Left cardiac atrium (tissue), 4 donors: Measurements from ENCODE around the gene PPM1G. TPM values are rescaled to one million over a fixed set of nuclear protein-coding genes. Genes with fewer than 3 reads are reported as not detected.
A peak's percentile ranks its signal among the peaks of the same experiment; 100 is the strongest.

Experiments used
- ATAC-seq, 2 donors: fragments of 200-7000 bp; cut with Tn5 transposase; one replicate each; pipeline ENCODE4 v1.9.1; 2020; ENCODE audit warnings: mild to moderate bottlenecking in 2 of 2, moderate library complexity in 2 of 2
- DNase-seq: peaks from one replicate; pipeline ENCODE4 v3.0.0-alpha.2; 2020
- intact Hi-C, 2 donors: fragments of 100-400 bp; cut with DNase I; formaldehyde crosslinking; loops; one replicate each; pipeline versions ENCODE4 v1.14.1 to v1.15.1; 2022 to 2023
- total RNA-seq, 2 donors: library from RNA; stranded (reverse); fragmentation: NEBNext Ultra II Directional; extraction: Animal tissue kit (Norgen Biotek cat#: 25700); gene quantifications; one replicate each; pipeline ENCODE4 v1.2.1, GENCODE V29; 2021
- donor health status: DM: no; HTN: yes; CAD: no.
- donor health status: DM: no; HTN: yes; CAD: no; lungs with severe emphysema.
- donor health status: DM: yes; HTN: yes; CAD: no.
- donor health status: Dilated cardiomyopathy.

PPM1G gene
- total RNA-seq, 2 donors from 2014 or later: 35.2 to 42.1 TPM

DNA sequence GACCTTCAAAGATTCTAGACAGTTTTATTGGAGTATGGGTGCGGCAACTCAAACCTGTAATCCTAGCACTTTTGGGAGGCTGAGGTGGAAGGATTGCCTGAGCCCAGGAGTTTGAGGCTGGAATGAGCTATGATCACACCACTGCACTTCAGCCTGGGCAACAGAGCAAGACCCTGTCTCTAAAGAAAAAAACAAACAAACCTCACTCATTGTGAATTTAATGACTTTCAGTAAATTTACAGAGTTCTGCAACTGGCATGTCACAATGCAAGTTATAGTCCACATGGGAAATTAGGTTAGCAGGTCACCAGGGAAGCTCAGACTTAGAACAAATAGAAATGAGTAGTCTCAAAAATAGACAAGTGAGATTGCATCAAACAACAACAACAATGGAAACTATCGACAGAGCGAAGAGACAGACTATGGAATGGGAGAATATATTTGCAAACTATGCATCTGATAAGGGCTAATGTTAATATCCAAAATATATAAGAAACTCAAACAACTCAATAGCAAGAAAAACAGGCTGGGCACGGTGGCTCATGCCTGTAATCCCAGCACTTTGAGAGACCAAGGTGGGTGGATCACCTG, 12.4 kb upstream of the PPM1G start:
- no peak for ATAC-seq
- intact Hi-C loops: no loop called here
- DNase-seq: no peak

DNA sequence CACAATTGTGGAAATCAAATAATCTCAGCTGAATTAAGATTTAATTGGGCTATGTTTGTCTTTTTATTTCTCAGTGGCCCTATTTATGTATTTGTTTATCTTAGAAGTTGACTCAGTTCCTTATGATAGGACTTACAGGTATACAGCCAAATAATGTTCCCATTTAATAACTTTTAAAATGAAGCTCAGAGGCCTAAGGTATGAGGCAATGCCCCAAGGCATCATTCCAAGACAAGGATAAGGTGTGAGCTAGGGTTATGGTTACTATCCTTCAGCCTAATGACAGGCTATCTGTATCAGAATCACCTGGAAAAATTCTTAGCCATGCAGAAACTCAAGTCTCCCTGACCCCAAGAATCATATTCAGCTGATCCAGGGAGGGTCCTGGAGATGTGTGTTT, 11.6 kb upstream of the PPM1G start:
- intact Hi-C loops: no loop called here
- DNase-seq (no peak), ATAC-seq (no peak)

DNA sequence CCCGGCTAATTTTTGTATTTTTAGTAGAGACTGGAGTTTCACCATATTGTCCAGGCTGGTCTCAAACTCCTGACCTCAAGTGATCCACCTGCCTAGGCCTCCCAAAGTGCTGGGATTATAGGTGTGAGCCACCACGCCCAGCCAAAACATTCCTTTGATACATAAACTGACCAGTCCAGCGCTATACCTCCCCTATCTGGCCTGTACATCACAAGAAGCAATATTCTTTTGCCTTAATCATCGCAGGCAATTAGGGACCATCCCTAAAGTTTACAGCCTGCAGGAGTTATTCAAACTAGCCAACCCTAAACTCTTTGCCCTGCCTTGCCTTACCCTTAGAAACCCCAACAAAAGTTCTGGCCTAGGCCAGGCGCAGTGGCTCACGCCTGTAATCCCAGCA, 6.8 kb upstream of the PPM1G start:
- ATAC-seq (no peak), DNase-seq (no peak)
- intact Hi-C loops: no loop called here

DNA sequence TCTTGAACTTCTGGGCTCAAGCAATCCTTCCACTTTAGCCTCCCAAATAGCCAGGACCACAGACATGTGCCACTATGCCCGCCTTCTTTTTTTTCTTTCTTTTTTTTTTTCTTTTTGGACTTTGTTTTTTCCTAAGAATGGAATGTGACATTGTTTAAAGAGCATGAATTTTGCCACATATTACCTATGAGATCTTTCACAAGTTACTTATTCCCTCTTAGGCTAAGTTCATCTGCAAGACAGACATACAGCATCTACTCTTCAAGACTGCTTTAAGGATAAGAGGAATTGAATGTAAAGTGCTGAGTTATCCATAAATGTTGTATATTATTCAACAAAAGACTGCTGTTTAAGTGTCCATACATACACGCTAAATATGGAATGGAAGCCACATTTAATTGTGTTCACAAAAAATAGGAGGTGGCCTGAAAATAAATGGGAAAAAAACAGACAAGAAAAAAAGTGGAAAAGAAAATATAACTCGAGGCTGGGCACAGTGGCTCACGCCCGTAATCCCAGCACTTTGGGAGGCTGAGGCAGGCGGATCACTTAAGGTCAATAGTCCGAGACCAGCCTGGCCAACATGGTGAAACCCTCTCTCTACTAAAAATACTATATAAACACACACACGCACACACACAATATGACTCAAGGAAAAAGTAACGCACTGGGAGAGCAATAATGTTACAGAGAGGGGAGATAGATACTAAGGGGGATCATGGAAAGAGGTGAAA, 3.2 kb upstream of the PPM1G start:
- intact Hi-C loops: no loop called here
- ATAC-seq (no peak), DNase-seq (no peak)

DNA sequence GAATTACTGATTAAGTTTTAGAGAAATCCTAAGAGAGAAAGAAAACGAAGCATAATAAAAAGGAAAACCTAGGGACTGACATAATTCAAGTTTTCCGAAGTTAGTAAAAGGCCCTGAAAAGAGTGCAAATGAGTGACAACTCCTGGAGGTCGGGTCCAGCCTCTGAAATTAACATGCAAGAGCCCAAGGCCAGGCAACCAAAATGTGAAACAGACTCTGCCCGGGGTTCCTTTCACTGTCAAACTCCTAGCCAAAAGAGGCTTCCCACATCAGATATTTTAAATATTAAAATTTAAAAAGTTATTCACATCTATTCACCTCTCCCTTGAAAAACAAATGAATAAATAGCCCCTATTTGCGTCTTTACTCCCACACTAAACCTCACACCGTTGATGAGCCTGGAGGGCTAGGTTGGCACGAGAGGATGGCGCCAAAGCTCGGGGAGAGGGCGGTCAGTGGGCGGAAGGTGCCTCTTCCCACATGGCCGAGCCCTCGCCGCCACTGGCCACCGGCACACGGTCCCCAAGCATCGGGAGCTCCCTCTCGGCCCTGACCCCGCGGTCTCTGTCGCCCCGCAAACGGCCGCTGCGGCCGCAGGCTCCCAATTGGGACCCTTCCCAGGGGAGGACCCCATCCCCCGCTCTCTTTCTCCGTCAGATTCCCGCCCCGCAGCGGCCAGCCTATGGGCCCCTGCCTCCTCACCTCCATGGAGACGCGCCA, 630 bp downstream of the PPM1G start:
- intact Hi-C loops: no loop called here
- DNase-seq (peak; percentile 33), ATAC-seq (peak; percentile 50 to 65)

DNA sequence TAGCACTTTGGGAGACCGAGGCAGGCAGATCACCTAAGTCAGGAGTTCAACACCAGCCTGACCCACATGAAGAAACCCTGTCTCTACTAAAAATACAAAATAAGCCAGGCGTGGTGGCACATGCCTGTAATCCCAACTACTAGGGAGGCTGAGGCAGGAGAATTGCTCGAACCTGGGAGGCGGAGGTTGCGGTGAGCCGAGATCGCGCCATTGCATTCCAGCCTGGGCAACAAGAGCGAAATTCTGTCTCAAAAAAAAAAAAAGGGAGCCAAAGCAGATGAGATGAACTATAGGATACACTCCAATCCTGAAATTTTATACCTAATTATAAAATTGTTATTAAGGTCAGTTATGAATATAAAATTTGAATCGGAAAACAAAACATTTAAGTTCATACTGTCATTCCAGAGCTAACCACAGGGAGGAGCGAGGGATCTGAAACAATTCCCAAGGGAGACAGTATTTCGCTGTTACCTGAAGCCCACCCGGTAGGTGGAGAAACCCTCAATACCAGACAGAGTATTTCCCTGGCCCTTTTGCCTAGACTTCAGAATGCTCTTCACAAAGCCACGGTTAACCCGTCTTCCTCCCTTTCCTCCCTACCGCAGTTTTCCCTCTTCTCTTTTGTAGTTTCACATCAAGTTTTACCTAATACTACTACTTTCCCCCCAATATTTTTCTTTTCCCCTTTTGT, 1.4 kb downstream of the PPM1G start:
- intact Hi-C loops: no loop called here
- DNase-seq (no peak), ATAC-seq (no peak)

DNA sequence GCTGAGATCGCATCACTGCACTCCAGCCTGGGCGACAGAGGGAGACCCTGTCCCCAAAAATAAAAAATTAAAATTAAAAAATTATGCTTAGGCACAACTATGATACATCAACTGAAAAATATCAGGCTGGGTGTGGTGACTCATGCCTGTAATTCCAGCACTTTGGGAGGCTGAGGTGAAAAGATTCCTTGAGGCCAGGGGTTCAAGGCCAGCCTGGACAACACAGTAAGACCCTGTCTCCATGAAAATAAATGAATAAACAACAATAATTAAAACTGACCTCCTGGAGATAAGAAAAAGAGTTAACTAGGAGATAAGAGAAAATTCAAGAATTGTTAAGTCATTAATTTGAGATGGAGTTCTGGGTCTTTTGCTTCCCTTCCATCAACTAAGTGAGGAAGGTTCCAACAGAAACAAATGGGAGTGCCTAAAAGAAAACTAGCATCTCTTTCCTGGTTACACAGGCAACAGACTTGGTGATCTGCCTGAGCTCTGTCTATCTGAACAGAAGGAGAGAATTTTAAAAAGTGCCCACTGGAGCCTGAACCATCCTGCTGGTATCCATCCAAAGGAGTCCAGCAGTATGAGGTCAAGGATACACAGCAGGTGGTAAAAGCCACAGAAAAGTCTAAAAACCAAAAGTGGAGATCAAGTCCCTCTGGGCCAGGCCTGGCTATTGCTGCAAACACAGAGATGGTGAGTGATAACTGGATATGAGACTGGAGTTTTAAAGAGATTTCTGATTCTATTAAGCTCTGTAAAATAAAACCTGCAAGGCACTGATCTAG, 8.8 kb downstream of the PPM1G start:
- intact Hi-C loops: no loop called here
- DNase-seq: no peak
- ATAC-seq: no peak

DNA sequence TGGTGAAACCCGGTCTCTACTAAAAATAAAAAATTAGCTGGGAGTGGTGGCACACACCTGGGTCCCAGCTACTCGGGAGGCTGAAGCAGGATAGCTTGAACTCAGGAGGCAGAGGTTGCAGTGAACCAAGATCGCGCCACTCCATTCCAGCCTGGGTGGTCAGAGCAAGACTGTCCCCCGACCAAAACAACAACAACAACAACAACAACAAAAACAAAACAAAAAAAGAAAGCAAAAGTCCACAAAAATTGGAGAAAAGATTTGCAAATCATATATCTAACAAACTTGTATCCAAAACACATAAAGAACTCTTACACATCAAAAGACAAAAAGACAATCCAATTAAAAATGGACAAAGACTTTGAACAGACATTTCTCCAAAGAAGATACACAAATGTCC, 10.4 kb downstream of the PPM1G start:
- DNase-seq (no peak), ATAC-seq (no peak)
- intact Hi-C loops: no loop called here

DNA sequence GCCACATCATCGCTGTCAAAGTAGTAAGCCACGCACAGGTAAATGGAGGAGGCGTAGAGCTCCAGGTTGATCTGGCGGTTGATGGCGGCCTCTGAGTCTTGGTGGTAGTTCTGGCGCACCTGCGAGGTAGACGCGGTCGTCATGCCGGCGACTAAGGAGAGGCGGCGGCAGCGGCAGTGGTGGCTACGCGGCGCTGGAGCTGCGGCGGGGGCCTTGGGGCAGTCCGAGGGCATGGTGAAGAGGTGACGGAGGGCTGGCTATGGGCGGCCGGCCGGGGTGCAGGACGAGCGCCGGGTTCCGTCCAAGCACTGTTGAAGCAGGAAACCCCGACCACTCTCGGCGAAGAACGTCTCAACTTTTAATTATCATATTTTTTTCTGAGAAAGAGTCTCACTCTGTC, 16.2 kb downstream of the PPM1G start:
- ATAC-seq: no peak
- intact Hi-C loops: no loop called here
- no peak for DNase-seq

DNA sequence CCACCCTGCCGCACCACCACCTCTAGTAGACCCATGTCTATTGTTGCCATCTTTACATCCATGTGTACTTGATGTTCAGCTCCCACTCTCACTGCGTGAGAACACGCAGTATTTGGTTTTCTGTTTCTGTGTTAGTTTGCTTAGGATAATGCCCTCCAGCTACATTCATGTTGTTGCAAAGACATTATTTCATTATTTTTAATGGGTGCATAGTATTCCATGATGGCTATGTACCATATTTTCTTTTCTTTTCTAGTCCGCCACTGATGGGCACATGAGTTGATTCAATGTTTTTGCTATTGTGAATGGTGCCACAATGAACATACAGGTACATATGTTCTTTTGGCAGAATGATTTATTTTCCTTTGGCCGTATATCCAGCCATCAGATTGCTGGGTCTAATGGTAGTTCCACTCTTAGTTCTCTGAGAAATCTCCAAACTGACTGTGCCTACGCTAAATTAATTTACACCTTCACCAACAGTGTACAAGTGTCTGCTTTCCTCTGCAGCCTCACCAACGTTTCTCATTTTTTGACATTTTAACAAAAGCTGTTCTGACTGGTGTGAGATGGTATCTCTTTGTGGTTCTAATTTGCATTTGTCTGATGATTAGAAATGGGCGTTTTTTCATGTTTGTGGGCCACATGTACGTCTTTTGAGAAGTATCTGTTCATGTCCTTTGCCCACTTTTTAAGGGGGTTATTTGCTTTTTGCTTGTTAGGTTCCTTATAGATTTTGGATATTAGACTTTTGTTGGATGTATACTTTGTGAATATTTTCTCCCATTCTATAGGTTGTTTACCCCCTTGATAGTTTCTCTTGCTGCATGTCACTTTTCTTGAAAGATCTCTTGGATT, 18.3 kb downstream of the PPM1G start:
- no peak for DNase-seq
- no peak for ATAC-seq
- intact Hi-C loops: no loop called here

DNA sequence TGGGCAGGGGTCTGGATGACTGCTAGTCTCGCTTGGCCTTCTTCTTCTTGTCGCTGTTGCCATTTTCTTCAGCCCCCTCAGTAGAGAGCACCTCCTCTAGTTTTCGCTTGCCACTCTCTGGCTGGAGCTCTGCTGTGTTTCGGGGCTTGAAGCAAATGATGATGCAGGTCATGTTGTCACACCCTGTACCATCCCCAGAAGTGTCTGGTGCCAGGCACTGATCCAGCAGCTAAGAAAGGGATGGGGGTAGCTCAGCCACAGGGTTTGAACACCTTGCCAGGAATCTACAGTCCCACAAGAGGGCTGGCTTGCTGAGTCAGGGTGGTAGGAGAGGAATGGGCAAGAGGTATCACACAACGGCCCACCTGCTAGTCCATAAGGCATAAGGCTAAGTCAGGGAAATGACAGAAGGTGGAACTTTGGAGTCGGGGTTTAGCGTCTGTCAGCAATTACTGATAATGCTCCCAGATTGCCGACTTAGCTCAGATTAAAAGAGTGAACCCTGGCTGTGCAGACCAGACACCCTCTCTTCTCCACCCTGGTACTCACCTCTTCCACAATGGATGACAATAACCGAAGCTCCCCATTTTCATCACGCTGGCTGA, 27.7 kb downstream of the PPM1G start:
- DNase-seq (no peak), ATAC-seq (no peak)
- intact Hi-C loops: no loop called here

DNA sequence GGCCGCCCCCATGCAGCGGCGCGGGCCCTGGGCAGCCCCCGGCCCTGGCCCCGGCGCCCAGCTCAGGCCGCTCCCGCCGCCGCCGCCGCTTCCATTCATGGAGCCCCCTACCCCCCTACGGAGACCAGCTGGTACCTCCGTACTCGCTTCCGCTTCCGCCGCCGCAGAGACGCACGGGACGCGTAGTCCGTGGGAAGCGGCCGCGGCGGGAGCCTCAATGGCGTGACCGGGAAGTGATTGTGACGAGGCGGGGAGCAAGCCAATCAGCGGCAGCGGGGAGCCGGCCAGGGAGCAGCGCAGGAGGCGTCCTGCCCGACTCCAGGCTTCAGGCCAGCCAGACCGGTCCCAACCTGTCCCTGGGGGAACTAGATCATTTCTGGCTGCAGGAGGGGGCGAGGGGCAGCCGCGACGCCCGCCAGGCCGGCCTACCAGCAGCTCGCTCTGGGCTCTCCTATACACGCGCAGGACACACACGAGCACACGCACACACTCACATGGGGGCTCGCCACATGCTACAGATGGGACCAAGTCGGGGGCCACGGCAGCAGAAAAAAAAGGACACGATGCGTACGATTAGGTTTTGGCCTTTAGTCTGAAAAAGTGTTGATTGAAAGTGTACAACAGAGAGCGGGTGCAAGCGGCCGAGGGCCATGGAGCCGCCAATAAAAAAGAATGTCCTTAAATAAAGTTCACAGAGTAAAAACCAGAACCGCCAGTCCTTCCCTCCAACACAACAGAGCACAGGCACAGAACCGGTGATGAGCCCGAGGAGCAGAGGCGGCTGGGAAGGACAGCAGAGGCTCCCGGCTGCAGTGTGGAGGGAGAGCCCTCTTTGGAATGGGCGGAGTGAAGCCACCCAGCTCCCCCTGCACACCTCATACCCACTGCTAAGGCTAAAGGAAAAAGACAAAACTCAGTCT, 28.5 kb downstream of the PPM1G start, which contains the start of gene ZNF513:
TSS of gene ZNF513 (minus strand) at position 109 of the 920 bp plus-strand sequence. CDS start 208 bp downstream, outside the sequence.
- peak; percentile 91 to 95 for ATAC-seq
- intact Hi-C loops: no loop called here
- DNase-seq: peak; percentile 98

DNA sequence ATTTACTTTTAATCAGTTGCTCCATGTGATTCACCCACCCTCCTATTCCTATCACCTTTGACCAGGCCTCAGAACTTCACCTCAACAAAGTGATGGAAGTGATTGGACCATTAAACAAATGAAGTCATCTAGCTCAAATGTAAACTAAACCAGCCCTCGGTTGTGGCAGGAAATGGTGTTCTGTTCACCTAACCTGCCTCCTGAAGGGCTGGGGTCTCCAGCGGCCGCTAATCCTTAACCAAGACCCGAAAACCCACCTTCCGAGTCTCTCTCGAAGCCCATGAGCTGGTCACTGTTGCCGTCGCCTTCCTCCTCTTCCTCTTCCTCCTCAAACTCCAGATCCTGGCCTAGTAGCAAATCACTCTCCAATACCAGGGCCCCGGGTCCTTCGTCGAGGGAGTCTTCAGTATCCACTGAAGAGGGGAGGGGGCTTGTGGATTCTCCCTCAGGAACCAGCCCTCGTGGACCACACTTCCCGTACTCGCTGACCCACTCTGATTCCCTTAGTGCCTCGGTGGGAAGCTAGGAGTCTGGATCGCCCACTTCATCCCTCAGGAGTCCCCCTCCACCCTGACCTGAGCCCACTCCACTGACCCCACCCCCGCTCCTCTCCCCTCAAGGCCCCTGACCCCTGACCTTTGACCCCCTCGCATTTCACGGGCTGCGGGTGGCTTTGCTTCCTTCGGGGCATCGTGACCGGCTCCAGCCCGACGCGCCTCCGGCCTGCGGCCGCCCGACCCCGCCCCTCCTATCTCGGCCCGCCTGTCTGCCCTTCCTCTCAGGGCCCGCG, 29.4 kb downstream of the PPM1G start:
- ATAC-seq: peak in 1 of 2 donors; percentile 41

DNA sequence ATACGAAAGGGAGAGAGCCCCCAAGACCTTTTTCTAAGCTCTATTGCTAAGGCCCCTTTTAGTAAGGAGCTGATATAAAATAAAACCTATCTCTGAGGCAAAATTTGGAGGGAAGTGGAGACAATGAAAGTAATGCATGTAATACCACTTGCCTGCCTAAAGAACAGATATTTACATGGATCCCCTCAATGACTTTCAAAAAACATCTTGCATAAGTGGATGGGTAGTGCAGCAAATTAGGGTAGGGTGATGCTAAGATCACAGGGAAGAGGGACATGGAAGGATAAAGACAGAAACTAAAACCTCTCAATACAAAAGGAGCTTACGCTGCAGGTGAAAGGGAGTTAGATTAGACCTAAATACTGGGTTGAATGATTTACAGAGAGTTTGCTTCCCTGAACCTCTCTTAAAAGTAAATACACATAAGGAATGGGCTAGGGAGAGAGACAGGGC, 30.0 kb downstream of the PPM1G start:
- no peak for DNase-seq
- intact Hi-C loops: no loop called here
- ATAC-seq: no peak

More for the DNA sequence above, 29.4 kb downstream of the PPM1G start:
- intact Hi-C loops: no loop called here
- peak; percentile 85 for DNase-seq

DNA sequence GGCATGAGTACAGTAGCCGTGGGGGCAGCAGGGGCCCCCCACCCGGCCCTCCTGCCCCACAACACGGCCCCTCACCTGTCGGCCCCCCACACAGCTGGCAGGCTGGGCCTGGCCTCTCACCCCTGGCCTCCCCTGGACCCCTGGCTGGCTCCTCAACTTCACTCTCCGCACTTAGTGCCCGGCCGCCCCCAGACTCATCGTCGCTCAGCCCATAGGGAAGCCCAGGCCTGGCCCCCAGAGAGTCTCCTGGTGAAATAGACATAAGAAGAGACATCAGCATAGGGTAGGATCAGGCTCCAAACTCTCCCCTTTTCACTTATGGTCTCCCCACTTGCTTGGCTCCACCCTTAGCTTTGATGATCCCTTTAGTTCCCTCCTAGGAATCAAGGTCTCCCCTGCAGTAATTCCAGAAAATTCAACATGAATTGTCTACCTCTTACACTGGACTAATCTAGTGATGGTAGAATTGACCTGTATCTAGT, 30.5 kb downstream of the PPM1G start:
- intact Hi-C loops: no loop called here
- ATAC-seq (no peak), DNase-seq (no peak)
